HG03520 (cell line): ENCODE data around the gene TEF.
A peak's percentile ranks its signal among the peaks of the same experiment; 100 is the strongest.
"Not testable (repeated sequence)": the region's sequence is repeated elsewhere in the genome, so short reads cannot be mapped to it uniquely, and the experiment has no call there.

Source experiments
- ATAC-seq: cut with Tn5 transposase; IDR thresholded peaks from one replicate; pipeline ENCODE4 v1.9.1; 2021; ENCODE audit warnings: mild to moderate bottlenecking, moderate library complexity; ENCODE audit not compliant: unreplicated experiment

The TEF gene

GRCh38 chr22:41380993-41381328, 781 bp upstream of the TEF start:
- ATAC-seq, result peak; percentile 15

- peak; percentile 23 for ATAC-seq
Observed at GRCh38 chr22:41382098-41382578, 396 bp downstream of the TEF start.

- no peak for ATAC-seq
Observed at GRCh38 chr22:41382610-41383009, 868 bp downstream of the TEF start.

GRCh38 chr22:41383085-41383484, 1.3 kb downstream of the TEF start:
- no peak for ATAC-seq

- no peak for ATAC-seq
Observed at GRCh38 chr22:41384128-41384527, 2.4 kb downstream of the TEF start.

- ATAC-seq, result no peak
Observed at GRCh38 chr22:41387341-41387740, 5.6 kb downstream of the TEF start.

- ATAC-seq, result no peak
Observed at GRCh38 chr22:41394012-41394356, 12.2 kb downstream of the TEF start.

GRCh38 chr22:41395531-41396240, 13.9 kb downstream of the TEF start:
- no peak for ATAC-seq

- no peak for ATAC-seq
Observed at GRCh38 chr22:41397143-41397811, 15.5 kb downstream of the TEF start.

GRCh38 chr22:41398921-41399320, 17.2 kb downstream of the TEF start:
- ATAC-seq, result no peak

- ATAC-seq, result no peak
Observed at GRCh38 chr22:41401781-41402648, 20.3 kb downstream of the TEF start.

- ATAC-seq, result not testable (repeated sequence)
Observed at GRCh38 chr22:41402851-41403250, 21.1 kb downstream of the TEF start.

GRCh38 chr22:41403532-41404318, 22.0 kb downstream of the TEF start:
- ATAC-seq, result peak; percentile 62

- no peak for ATAC-seq
Observed at GRCh38 chr22:41405588-41405987, 23.8 kb downstream of the TEF start.

GRCh38 chr22:41406410-41406809, 24.7 kb downstream of the TEF start:
- no peak for ATAC-seq

GRCh38 chr22:41407433-41407832, 25.7 kb downstream of the TEF start:
- ATAC-seq, result no peak

GRCh38 chr22:41408665-41409064, 26.9 kb downstream of the TEF start:
- no peak for ATAC-seq

GRCh38 chr22:41410311-41410751, 28.6 kb downstream of the TEF start:
- ATAC-seq, result no peak

- ATAC-seq, result no peak
Observed at GRCh38 chr22:41411021-41411851, 29.5 kb downstream of the TEF start.

- ATAC-seq, result no peak
Observed at GRCh38 chr22:41415554-41415953, 33.8 kb downstream of the TEF start.
